BLaER1 treated with 17β-estradiol and CSF1 and Interleukin-3, amounts not matched to agents 10 nM and 100 nM (cell line): ENCODE measurements around the gene CRTC1.
A peak's percentile ranks its signal among the peaks of the same experiment; 100 is the strongest.
"Not testable (repeated sequence)": the region's sequence is repeated elsewhere in the genome, so short reads cannot be mapped to it uniquely, and the experiment has no call there.

ENCODE experiments used
- H3K27ac ChIP-seq, 11 experiments: shearing (Covaris generic); formaldehyde crosslinking; 2 replicates each; pipeline ENCODE4 v1.8.1; 2022
- H3K27me3 ChIP-seq, 11 experiments: shearing (Covaris generic); formaldehyde crosslinking; 2 replicates each; pipeline ENCODE4 v1.8.1; 2022
- H3K36me3 ChIP-seq, 11 experiments: shearing (Covaris generic); formaldehyde crosslinking; 2 replicates each; pipeline ENCODE4 v1.8.1; 2022
- H3K4me1 ChIP-seq, 10 experiments: shearing (Covaris generic); formaldehyde crosslinking; 2 replicates each; pipeline ENCODE4 v1.8.1; 2022
- H3K4me2 ChIP-seq, 11 experiments: shearing (Covaris generic); formaldehyde crosslinking; 2 replicates each; pipeline ENCODE4 v1.8.1; 2022
- H3K4me3 ChIP-seq, 10 experiments: shearing (Covaris generic); formaldehyde crosslinking; 2 replicates each; pipeline ENCODE4 v1.8.1; 2022
- H3K9ac ChIP-seq, 11 experiments: shearing (Covaris generic); formaldehyde crosslinking; 2 replicates each; pipeline ENCODE4 v1.8.1; 2022
- H3K9me3 ChIP-seq, 11 experiments: shearing (Covaris generic); formaldehyde crosslinking; replicated peaks in 1 of 11; 2 replicates each; pipeline ENCODE4 v1.8.1; 2022
- H4K20me1 ChIP-seq, 11 experiments: shearing (Covaris generic); formaldehyde crosslinking; 2 replicates each; pipeline ENCODE4 v1.8.1; 2022
- Cebpa-rat ChIP-seq, 11 experiments: shearing (Covaris generic); IDR thresholded peaks; 2 replicates each; pipeline ENCODE4 v1.8.1; 2022

The CRTC1 gene

DNA sequence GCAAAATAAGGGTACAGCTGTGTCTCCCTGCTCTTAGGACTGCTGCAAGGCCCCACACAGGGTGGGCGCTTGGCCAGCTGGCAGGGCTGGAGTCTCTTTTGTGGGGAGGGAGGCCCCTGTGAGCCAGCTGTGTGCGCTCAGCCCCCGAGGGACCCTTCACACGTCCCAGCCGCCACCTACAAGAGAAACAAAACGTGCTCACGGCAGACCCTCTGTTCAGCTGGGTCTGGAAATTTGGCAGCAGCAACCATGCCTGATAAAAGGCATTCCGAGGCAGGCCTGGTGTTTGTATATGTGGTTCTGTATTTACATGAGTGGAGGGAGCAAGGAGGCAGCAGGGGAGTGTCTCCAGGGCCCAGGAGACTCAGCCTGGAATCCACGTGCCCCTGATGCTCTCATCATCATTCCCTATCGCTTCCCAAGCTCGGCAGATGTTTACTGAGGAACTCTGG lies 49.7 kb downstream of the CRTC1 start:
- H3K9ac ChIP-seq = peak overlapping the region in 4 of 11 experiments; percentile 15 to 41 (median 38); a peak in 5 of 22 replicates
- H3K36me3 ChIP-seq = peaks cover 0 to 7% (median 0%) of the 10 kb centered on the region in 11 experiments; a peak in 1 of 22 replicates
- H3K9me3 ChIP-seq = no peaks in the 10 kb centered on the region
- H3K27ac ChIP-seq = peak overlapping the region in 2 of 11 experiments; percentile 30 to 55; a peak in 2 of 22 replicates
- peaks cover 73 to 97% (median 93%) of the 10 kb centered on the region in 11 experiments for H4K20me1 ChIP-seq
- no peak overlapping the region; a peak in 1 of 20 replicates for H3K4me3 ChIP-seq
- peaks cover 51 to 89% (median 81%) of the 10 kb centered on the region in 10 experiments for H3K4me1 ChIP-seq
- no peak for TF ChIP-seq Cebpa-rat (IDR thresholded peaks at IDR 0.05)
- H3K27me3 ChIP-seq = no peaks in the 10 kb centered on the region
- peak overlapping the region; percentile 15 to 94 (median 79) for H3K4me2 ChIP-seq

DNA sequence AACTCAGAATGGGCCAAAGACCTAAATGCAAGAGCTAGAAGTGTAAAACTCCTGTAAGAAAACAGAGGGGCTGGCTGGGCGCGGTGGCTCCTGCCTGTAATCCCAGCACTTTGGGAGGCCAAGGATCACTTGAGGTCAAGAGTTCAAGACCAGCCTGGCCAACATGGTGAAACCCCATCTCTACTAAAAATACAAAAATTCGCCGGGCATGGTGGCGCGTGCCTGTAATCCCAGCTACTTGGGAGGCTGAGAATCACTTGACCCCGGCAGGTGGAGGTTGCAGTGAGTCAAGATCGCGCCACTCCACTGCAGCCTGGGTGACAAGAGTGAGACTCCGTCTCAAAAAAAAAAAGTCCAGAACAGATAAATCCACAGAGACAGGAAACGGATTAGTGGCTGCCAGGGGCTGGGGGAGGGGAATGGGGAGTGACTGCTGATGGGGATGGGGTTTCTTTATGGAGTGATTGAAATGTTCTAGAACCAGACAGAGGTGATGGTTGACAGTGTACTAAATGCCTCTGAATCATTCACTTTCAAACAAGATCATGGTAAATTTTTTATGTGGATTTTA lies 50.4 kb downstream of the CRTC1 start:
- Histone ChIP-seq H3K4me1 (peaks cover 51 to 95% (median 87%) of the 10 kb centered on the region in 10 experiments), H3K4me2 (peak overlapping the region; percentile 15 to 94 (median 79); a peak in 19 of 22 replicates), H3K27ac (peak overlapping the region in 2 of 11 experiments; percentile 30 to 55; a peak in 2 of 22 replicates), H3K9ac (peak overlapping the region in 4 of 11 experiments; percentile 28 to 48 (median 38); a peak in 3 of 22 replicates), H4K20me1 (peaks cover 74 to 98% (median 95%) of the 10 kb centered on the region in 11 experiments)
- not testable (repeated sequence) for H3K27me3 ChIP-seq, H3K9me3 ChIP-seq, H3K4me3 ChIP-seq, H3K36me3 ChIP-seq

DNA sequence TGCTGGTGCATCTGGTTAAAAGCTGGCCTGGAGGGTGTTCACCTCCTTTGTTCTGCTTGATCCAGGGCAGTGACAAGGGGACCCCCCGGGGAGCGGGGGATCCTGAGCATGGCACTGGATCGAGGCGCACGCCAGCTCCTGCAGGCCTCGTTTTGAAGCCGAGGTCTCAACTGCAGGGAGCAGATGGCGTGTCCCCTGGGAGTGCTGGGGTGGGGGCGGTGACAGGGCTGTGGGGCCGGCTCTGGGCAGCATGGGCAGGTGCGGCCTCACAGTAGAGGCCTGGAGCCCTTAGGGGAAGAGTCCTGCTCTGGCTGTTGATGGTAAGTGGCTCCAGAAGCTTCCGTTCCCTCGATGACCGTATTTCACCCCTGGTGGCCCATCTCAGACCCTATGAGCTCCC lies 51.8 kb downstream of the CRTC1 start:
- Histone ChIP-seq H3K9ac (peak overlapping the region in 9 of 11 experiments; percentile 28 to 64 (median 48); a peak in 12 of 22 replicates), H3K4me3 (no peak overlapping the region), H3K9me3 (no peaks in the 10 kb centered on the region), H3K27me3 (no peaks in the 10 kb centered on the region), H3K4me1 (peaks cover 42 to 100% (median 93%) of the 10 kb centered on the region in 10 experiments), H3K4me2 (peak overlapping the region in 10 of 11 experiments; percentile 26 to 94 (median 77); a peak in 19 of 22 replicates), H3K36me3 (peaks cover 0 to 4% (median 0%) of the 10 kb centered on the region in 11 experiments; a peak in 1 of 22 replicates), H4K20me1 (peaks cover 75 to 100% (median 99%) of the 10 kb centered on the region in 11 experiments), H3K27ac (peak overlapping the region in 3 of 11 experiments; percentile 5 to 45 (median 35); a peak in 4 of 22 replicates)
- no peak for TF ChIP-seq Cebpa-rat (IDR thresholded peaks at IDR 0.05)

- Histone ChIP-seq H3K36me3 (0 out of 22 replicates have a peak, but pooled peaks cover 0 to 3% (median 0%) of the 10 kb centered on the region in 11 experiments), H3K9ac (peak overlapping the region in 4 of 11 experiments; percentile 15 to 57 (median 44); a peak in 3 of 22 replicates), H4K20me1 (peaks cover 71 to 100% (median 99%) of the 10 kb centered on the region in 11 experiments), H3K4me1 (peaks cover 38 to 100% (median 93%) of the 10 kb centered on the region in 10 experiments), H3K27ac (peak overlapping the region in 3 of 11 experiments; percentile 5 to 45 (median 35); a peak in 2 of 22 replicates), H3K27me3 (no peaks in the 10 kb centered on the region), H3K4me2 (peak overlapping the region in 9 of 11 experiments; percentile 52 to 94 (median 79); a peak in 16 of 22 replicates), H3K4me3 (no peak overlapping the region), H3K9me3 (no peaks in the 10 kb centered on the region)
- no peak for TF ChIP-seq Cebpa-rat (IDR thresholded peaks at IDR 0.05)
Measured at GRCh38 chr19:18735752-18736151, 52.3 kb downstream of the CRTC1 start.

GRCh38 chr19:18736415-18737336 lies 53.2 kb downstream of the CRTC1 start:
- Histone ChIP-seq H3K27me3 (no peaks in the 10 kb centered on the region), H3K4me3 (no peak overlapping the region), H3K27ac (no peak overlapping the region), H3K4me1 (peaks cover 28 to 100% (median 93%) of the 10 kb centered on the region in 10 experiments), H3K9ac (peak overlapping the region in 1 of 11 experiments; percentile 24; a peak in 1 of 22 replicates), H3K4me2 (peak overlapping the region in 9 of 11 experiments; percentile 2 to 94 (median 79); a peak in 15 of 22 replicates), H4K20me1 (peaks cover 65 to 100% (median 99%) of the 10 kb centered on the region in 11 experiments), H3K9me3 (no peaks in the 10 kb centered on the region), H3K36me3 (0 out of 22 replicates have a peak, but pooled peaks cover 0 to 3% (median 0%) of the 10 kb centered on the region in 11 experiments)
- TF ChIP-seq Cebpa-rat (IDR thresholded peaks at IDR 0.05) = no peak

- Histone ChIP-seq H3K9me3 (no peaks in the 10 kb centered on the region), H3K4me1 (peaks cover 21 to 100% (median 91%) of the 10 kb centered on the region in 10 experiments), H3K9ac (no peak overlapping the region; a peak in 1 of 22 replicates), H3K4me3 (no peak overlapping the region), H4K20me1 (peaks cover 65 to 100% (median 99%) of the 10 kb centered on the region in 11 experiments), H3K27me3 (no peaks in the 10 kb centered on the region), H3K36me3 (peaks cover 0 to 7% (median 0%) of the 10 kb centered on the region in 11 experiments; a peak in 2 of 22 replicates), H3K27ac (no peak overlapping the region), H3K4me2 (peak overlapping the region in 8 of 11 experiments; percentile 72 to 94 (median 80); a peak in 10 of 22 replicates)
- no peak for TF ChIP-seq Cebpa-rat (IDR thresholded peaks at IDR 0.05)
Measured at GRCh38 chr19:18737337-18737953, 54.0 kb downstream of the CRTC1 start.

DNA sequence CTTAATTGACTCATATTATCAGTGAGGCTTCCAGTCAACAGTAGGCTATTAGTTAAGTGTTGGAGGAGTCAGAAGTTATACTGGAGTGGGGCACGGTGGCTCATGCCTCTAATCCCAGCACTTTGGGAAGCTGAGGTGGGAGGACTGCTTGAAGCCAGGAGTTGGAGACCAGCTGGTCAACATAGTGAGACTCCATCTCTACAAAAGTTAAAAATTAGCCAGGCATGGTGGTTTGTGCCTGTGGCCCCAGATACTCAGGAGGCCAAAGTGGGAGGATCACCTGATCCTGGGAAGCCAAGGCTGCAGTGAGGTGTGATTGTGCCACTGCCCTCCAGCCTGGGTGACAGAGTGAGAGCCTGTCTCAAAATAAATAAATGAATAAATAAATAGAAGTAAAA lies 54.5 kb downstream of the CRTC1 start:
- H3K27ac ChIP-seq = no peak overlapping the region
- peaks cover 0 to 9% (median 0%) of the 10 kb centered on the region in 11 experiments; a peak in 3 of 22 replicates for H3K36me3 ChIP-seq
- H3K9me3 ChIP-seq = no peaks in the 10 kb centered on the region
- no peaks in the 10 kb centered on the region for H3K27me3 ChIP-seq
- H3K4me3 ChIP-seq = no peak overlapping the region
- peaks cover 19 to 100% (median 87%) of the 10 kb centered on the region in 10 experiments for H3K4me1 ChIP-seq
- peak overlapping the region in 2 of 11 experiments; percentile 81 to 94; a peak in 4 of 22 replicates for H3K4me2 ChIP-seq
- peaks cover 60 to 100% (median 99%) of the 10 kb centered on the region in 11 experiments; a peak in 21 of 22 replicates for H4K20me1 ChIP-seq
- TF ChIP-seq Cebpa-rat (IDR thresholded peaks at IDR 0.05) = no peak
- no peak overlapping the region for H3K9ac ChIP-seq
